BLaER1 (cell line): ENCODE results near the gene ITPK1.

Experiments
- H3K27ac ChIP-seq: shearing (Covaris generic); formaldehyde crosslinking; 2 replicates; pipeline ENCODE4 v1.8.1; 2022
- H3K27me3 ChIP-seq: shearing (Covaris generic); formaldehyde crosslinking; 2 replicates; pipeline ENCODE4 v1.8.1; 2022
- H3K36me3 ChIP-seq: shearing (Covaris generic); formaldehyde crosslinking; 2 replicates; pipeline ENCODE4 v1.8.1; 2022
- H3K4me1 ChIP-seq: shearing (Covaris generic); formaldehyde crosslinking; 2 replicates; pipeline ENCODE4 v1.8.1; 2022
- H3K4me2 ChIP-seq: shearing (Covaris generic); formaldehyde crosslinking; 2 replicates; pipeline ENCODE4 v1.8.1; 2022
- H3K4me3 ChIP-seq: shearing (Covaris generic); formaldehyde crosslinking; 2 replicates; pipeline ENCODE4 v1.8.1; 2022
- H3K9ac ChIP-seq: shearing (Covaris generic); formaldehyde crosslinking; 2 replicates; pipeline ENCODE4 v1.8.1; 2022
- H3K9me3 ChIP-seq: shearing (Covaris generic); formaldehyde crosslinking; 2 replicates; pipeline ENCODE4 v1.8.1; 2022
- H4K20me1 ChIP-seq: shearing (Covaris generic); formaldehyde crosslinking; 2 replicates; pipeline ENCODE4 v1.8.1; 2022
- Cebpa-rat ChIP-seq: shearing (Covaris generic); IDR thresholded peaks from 2 replicates; pipeline ENCODE4 v1.8.1; 2022

Gene ITPK1

GRCh38 chr14:93016275-93016845 is 99.4 kb downstream of the ITPK1 start:
- Histone ChIP-seq H3K9me3 (no peaks in the 10 kb centered on the region), H3K36me3 (peaks cover 11% of the 10 kb centered on the region), H4K20me1 (no peaks in the 10 kb centered on the region), H3K4me1 (peaks cover 94% of the 10 kb centered on the region), H3K4me2 (peak overlapping the region; percentile 95), H3K27me3 (no peaks in the 10 kb centered on the region), H3K27ac (peak overlapping the region; percentile 65), H3K4me3 (no peak overlapping the region), H3K9ac (no peak overlapping the region)
- TF ChIP-seq Cebpa-rat = no peak

GRCh38 chr14:93015505-93015904 is 100.2 kb downstream of the ITPK1 start:
- no peaks in the 10 kb centered on the region for H4K20me1 ChIP-seq
- H3K4me1 ChIP-seq = peaks cover 99% of the 10 kb centered on the region
- peaks cover 11% of the 10 kb centered on the region for H3K36me3 ChIP-seq
- H3K9ac ChIP-seq = 0 out of 2 replicates have a peak overlapping the region, but pooled peaks have one; percentile 61
- H3K27me3 ChIP-seq = no peaks in the 10 kb centered on the region
- peak overlapping the region; percentile 95 for H3K4me2 ChIP-seq
- no peaks in the 10 kb centered on the region for H3K9me3 ChIP-seq
- H3K4me3 ChIP-seq = no peak overlapping the region
- H3K27ac ChIP-seq = peak overlapping the region; percentile 65
- TF ChIP-seq Cebpa-rat = no peak

- Histone ChIP-seq H3K27ac (peak overlapping the region; percentile 65), H3K4me1 (peaks cover 99% of the 10 kb centered on the region), H3K4me2 (peak overlapping the region; percentile 95), H3K9ac (peak overlapping the region; percentile 61; the same call in 1 of the 2 replicates), H3K36me3 (peaks cover 11% of the 10 kb centered on the region), H3K27me3 (no peaks in the 10 kb centered on the region), H4K20me1 (no peaks in the 10 kb centered on the region), H3K4me3 (no peak overlapping the region), H3K9me3 (no peaks in the 10 kb centered on the region)
- no peak for TF ChIP-seq Cebpa-rat
These were observed 100.7 kb downstream of the ITPK1 start for GRCh38 chr14:93015064-93015463.

- Histone ChIP-seq H3K4me1 (peaks cover 99% of the 10 kb centered on the region), H3K9me3 (no peaks in the 10 kb centered on the region), H3K9ac (peak overlapping the region; percentile 61), H3K4me2 (peak overlapping the region; percentile 95), H3K4me3 (no peak overlapping the region), H4K20me1 (no peaks in the 10 kb centered on the region), H3K36me3 (peaks cover 11% of the 10 kb centered on the region), H3K27ac (peak overlapping the region; percentile 65), H3K27me3 (no peaks in the 10 kb centered on the region)
- no peak for TF ChIP-seq Cebpa-rat
These were observed 101.4 kb downstream of the ITPK1 start for GRCh38 chr14:93014058-93015023.

- peaks cover 100% of the 10 kb centered on the region for H3K4me1 ChIP-seq
- peak overlapping the region; percentile 65 for H3K27ac ChIP-seq
- H3K9ac ChIP-seq = peak overlapping the region; percentile 61
- peak overlapping the region; percentile 95 for H3K4me2 ChIP-seq
- no peak overlapping the region for H3K4me3 ChIP-seq
- H3K9me3 ChIP-seq = no peaks in the 10 kb centered on the region
- peaks cover 11% of the 10 kb centered on the region for H3K36me3 ChIP-seq
- no peaks in the 10 kb centered on the region for H3K27me3 ChIP-seq
- no peaks in the 10 kb centered on the region for H4K20me1 ChIP-seq
- TF ChIP-seq Cebpa-rat = no peak
These were observed 102.6 kb downstream of the ITPK1 start for GRCh38 chr14:93012951-93013719.

GRCh38 chr14:93012506-93012905 is 103.2 kb downstream of the ITPK1 start:
- Histone ChIP-seq H3K4me3 (no peak overlapping the region), H3K4me1 (peaks cover 100% of the 10 kb centered on the region), H3K36me3 (peaks cover 11% of the 10 kb centered on the region), H3K27me3 (no peaks in the 10 kb centered on the region), H3K9me3 (no peaks in the 10 kb centered on the region), H4K20me1 (no peaks in the 10 kb centered on the region), H3K9ac (peak overlapping the region; percentile 61), H3K27ac (peak overlapping the region; percentile 65), H3K4me2 (peak overlapping the region; percentile 95)
- no peak for TF ChIP-seq Cebpa-rat

GRCh38 chr14:93011650-93012325 is 103.9 kb downstream of the ITPK1 start:
- Histone ChIP-seq H3K36me3 (peaks cover 11% of the 10 kb centered on the region), H4K20me1 (no peaks in the 10 kb centered on the region), H3K27me3 (no peaks in the 10 kb centered on the region), H3K9ac (peak overlapping the region; percentile 61; the same call in 1 of the 2 replicates), H3K4me2 (peak overlapping the region; percentile 95), H3K4me3 (no peak overlapping the region), H3K4me1 (peaks cover 100% of the 10 kb centered on the region), H3K9me3 (no peaks in the 10 kb centered on the region), H3K27ac (peak overlapping the region; percentile 65)
- TF ChIP-seq Cebpa-rat = no peak

GRCh38 chr14:93011141-93011529 is 104.6 kb downstream of the ITPK1 start:
- H3K4me2 ChIP-seq = peak overlapping the region; percentile 95
- H3K9ac ChIP-seq = no peak overlapping the region
- peaks cover 100% of the 10 kb centered on the region for H3K4me1 ChIP-seq
- TF ChIP-seq Cebpa-rat = no peak
- H3K9me3 ChIP-seq = no peaks in the 10 kb centered on the region
- peaks cover 5% of the 10 kb centered on the region for H3K36me3 ChIP-seq
- no peaks in the 10 kb centered on the region for H3K27me3 ChIP-seq
- peaks cover 3% of the 10 kb centered on the region for H4K20me1 ChIP-seq
- peak overlapping the region; percentile 61 for H3K27ac ChIP-seq
- H3K4me3 ChIP-seq = no peak overlapping the region

- Histone ChIP-seq H3K4me3 (no peak overlapping the region), H3K4me2 (peak overlapping the region; percentile 95), H4K20me1 (peaks cover 7% of the 10 kb centered on the region), H3K4me1 (peaks cover 100% of the 10 kb centered on the region), H3K36me3 (no peaks in the 10 kb centered on the region), H3K27me3 (no peaks in the 10 kb centered on the region), H3K9ac (no peak overlapping the region), H3K9me3 (no peaks in the 10 kb centered on the region), H3K27ac (peak overlapping the region; percentile 61)
- TF ChIP-seq Cebpa-rat = no peak
These were observed 105.1 kb downstream of the ITPK1 start for GRCh38 chr14:93010522-93011140.
